Measurements from ENCODE around the gene TP53INP2.
"Not testable (repeated sequence)": the region's sequence is repeated elsewhere in the genome, so short reads cannot be mapped to it uniquely, and the experiment has no call there.

The TP53INP2 gene

DNA sequence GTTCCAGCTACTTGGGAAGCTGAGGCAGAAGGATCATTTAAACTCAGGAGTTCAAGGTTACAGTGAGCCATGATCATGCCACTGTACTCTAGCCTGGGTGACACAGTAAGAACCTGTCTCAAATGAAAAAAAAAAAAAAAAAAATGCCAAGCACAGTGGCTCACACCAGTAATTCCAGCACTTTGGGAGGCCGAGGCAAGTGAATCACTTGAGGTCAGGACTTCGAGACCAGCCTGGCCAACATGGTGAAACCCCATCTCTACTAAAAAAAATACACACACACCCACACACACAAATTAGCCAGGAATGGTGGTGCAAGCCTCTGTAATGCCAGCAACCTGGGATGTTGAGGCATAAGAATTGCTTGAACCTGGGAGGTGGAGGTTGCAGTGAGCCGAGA lies 18.4 kb downstream of the TP53INP2 start:
- DNase-seq = not testable (repeated sequence)

GRCh38 chr20:34724172-34724571 lies 20.0 kb downstream of the TP53INP2 start:
- no peak for DNase-seq

- no peak for DNase-seq
Observed at GRCh38 chr20:34729416-34729815, 25.3 kb downstream of the TP53INP2 start.

DNA sequence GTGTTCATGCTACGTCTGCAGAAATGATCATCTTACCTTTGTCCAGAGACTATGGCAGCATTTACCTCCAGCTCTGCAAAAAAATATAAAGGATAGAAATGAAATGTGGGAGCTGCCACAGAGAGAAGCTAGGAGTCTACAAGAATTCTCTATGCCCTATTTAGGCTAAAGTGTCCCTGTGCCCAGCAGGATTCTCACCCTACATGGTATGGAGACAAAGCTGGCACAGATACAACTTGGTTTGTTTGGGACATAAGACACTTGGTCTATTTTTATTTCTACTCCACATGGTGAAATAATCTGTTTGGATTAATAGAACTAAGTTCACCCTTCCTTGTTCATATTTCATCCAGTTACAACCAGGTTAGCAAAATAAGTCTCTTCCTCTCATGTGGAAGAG lies 28.4 kb downstream of the TP53INP2 start:
- DNase-seq = no peak

DNA sequence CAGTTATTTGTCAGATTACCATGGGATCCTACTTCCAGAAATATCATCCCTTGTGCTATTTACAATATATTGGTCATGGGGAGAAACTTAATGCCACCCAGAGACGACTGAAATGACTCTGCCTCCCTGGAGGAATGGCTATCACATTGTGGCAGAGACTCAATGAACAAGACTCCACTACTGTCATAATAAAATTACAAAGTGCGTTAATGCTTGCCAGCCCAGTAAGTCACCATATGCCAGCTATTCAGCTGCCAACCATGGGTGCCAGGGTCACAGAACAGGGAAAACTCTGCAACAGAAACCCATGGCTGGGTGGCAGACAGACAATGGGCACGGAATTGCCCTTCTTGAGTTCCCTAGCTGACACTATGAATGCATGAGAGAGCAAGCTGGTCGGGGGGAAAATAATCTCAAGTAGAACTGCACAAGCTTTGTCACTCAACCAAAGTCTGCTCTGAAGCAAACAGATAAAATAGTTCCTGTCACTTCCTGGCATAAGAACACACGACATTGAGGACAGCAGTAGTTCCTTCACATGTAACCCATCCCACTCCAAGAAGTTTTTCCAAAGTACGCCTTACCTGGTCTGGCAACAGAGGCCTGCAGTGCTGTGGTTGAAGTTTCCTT lies 32.1 kb downstream of the TP53INP2 start:
- DNase-seq = no peak

- DNase-seq = no peak
Observed at GRCh38 chr20:34743039-34743438, 38.9 kb downstream of the TP53INP2 start.

- DNase-seq = no peak
Observed at GRCh38 chr20:34744340-34744739, 40.2 kb downstream of the TP53INP2 start.

GRCh38 chr20:34744847-34745246 lies 40.7 kb downstream of the TP53INP2 start:
- no peak for DNase-seq

GRCh38 chr20:34746674-34747073 lies 42.5 kb downstream of the TP53INP2 start:
- DNase-seq = no peak

DNA sequence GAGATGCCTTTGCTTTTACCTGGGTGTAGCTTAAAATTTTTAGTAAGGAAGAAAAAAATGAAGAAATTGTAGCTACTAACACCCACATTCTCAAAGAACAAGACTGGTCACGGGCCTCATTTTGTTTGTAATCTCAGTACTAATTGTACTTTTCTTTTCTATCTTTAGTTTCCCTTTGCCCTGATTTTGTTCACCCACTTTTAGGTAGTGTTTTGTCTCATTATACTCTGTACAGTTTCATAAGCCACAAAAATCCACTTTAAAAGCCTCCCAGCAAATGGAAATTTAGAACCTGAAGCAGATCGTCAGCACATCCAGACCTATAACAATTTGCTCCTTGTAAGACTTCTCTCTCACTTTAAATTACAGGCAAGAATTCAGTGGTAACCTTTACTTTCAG lies 43.3 kb downstream of the TP53INP2 start:
- no peak for DNase-seq

- DNase-seq = no peak
Observed at GRCh38 chr20:34748709-34749108, 44.6 kb downstream of the TP53INP2 start.

GRCh38 chr20:34750484-34750883 lies 46.3 kb downstream of the TP53INP2 start:
- no peak for DNase-seq

GRCh38 chr20:34751453-34751852 lies 47.3 kb downstream of the TP53INP2 start:
- no peak for DNase-seq

DNA sequence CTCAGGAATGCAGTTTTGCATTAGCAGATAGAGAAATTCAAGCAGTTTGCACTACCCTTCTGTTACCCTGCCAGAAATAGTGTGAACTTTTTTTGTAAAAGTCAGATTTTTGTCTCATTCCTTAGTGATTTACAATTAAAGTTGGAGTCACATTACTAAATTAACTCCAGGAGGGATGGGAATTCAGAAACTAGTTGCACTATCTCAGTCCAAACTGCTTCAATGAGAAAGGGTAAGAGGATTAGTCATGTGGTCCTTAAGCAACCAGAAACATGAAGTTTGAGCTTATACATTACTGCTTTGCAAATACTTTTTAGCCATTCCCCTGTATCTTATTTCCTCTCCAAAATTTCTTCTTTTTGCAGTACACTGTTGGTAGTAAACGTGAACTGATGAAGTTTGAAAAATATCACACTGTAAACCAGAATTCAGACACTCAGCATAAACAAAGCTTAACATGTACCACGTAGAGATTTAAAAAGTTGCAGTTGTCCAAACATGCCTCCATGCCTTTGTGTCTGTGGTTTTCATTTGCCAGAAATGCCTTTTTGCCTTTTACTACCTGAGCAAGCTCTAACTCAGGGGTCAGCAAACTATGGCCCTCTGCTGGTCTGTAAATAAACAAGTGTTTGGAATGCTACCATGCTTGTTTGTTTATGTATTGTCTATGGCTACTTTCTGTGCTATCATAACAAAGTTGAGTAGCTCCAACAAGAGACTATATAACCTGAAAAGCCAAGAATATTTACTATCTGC lies 49.7 kb downstream of the TP53INP2 start:
- no peak for DNase-seq

- DNase-seq = no peak
Observed at GRCh38 chr20:34754611-34755010, 50.5 kb downstream of the TP53INP2 start.

DNA sequence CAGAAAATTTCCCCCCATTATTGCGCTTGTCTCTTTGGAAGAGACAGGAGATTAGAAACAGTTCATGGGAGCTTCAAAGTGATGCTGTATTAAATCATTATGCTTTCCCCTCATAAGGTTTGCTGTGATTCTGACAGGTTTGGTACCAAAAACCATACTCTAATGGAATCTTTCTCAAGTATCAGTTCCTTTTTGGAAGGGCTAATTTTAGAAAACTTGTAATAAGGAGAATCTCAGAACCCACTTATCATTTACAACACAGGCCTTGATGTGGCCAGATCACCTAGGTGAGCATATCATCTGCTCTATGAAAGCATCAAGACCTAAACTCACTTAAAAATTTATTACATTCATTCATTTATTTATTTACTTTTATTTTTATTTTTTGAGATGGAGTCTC lies 51.2 kb downstream of the TP53INP2 start:
- DNase-seq = no peak

GRCh38 chr20:34762031-34762555 lies 57.9 kb downstream of the TP53INP2 start:
- no peak for DNase-seq
